H1 (cell line): ENCODE measurements around the gene PAX4. TPM values are rescaled to one million over a fixed set of nuclear protein-coding genes. Genes with fewer than 3 reads are reported as not detected.

ENCODE experiments used
- CTCF ChIA-PET: fragments of 300-600 bp; sonication (Branson Sonifier 250); formaldehyde crosslinking; loops from one replicate; lab custom pipeline; 2021; ENCODE audit not compliant: partially characterized antibody; lab: Charles Lee
- POLR2A ChIA-PET: fragments of 300-600 bp; sonication (Branson Sonifier 250); formaldehyde crosslinking; loops from one replicate; lab custom pipeline; 2021; ENCODE audit warnings: inconsistent platforms; ENCODE audit not compliant: partially characterized antibody; lab: Charles Lee
- DNase-seq, 2 experiments: peaks; one replicate each; pipeline versions ENCODE4 v3.0.0 to v3.0.0-alpha.2; 2010 to 2022; ENCODE audit warnings: low spot score in 2 of 2, low read depth in 1 of 2, mixed read lengths in 1 of 2
- FAIRE-seq: peaks from 2 replicates; lab custom pipeline; 2011; peaks lifted over from hg19 to GRCh38; lab: Jason Lieb, UNC
- H2AFZ ChIP-seq: 2 replicates; pipeline ENCODE4 v1.8.1; 2012; ENCODE audit warnings: low read length, inconsistent platforms
- H2AK5ac ChIP-seq: 2 replicates; pipeline ENCODE4 v1.6.1; 2013; ENCODE audit warnings: low read depth, low read length
- H2BK120ac ChIP-seq: replicated peaks from 2 replicates; pipeline ENCODE3; 2013; ENCODE audit warnings: low read depth, low read length, inconsistent platforms
- H2BK12ac ChIP-seq: 2 replicates; pipeline ENCODE4 v1.6.1; 2013; ENCODE audit warnings: low read depth, low read length
- H2BK15ac ChIP-seq: 2 replicates; pipeline ENCODE4 v1.6.1; 2013; ENCODE audit warnings: low read length
- H2BK20ac ChIP-seq: 2 replicates; pipeline ENCODE4 v1.6.1; 2013; ENCODE audit warnings: low read length
- H2BK5ac ChIP-seq: 2 replicates; pipeline ENCODE4 v1.6.1; 2013; ENCODE audit warnings: low read depth, low read length
- H3K14ac ChIP-seq: 2 replicates; pipeline ENCODE4 v1.6.1; 2013; ENCODE audit warnings: inconsistent platforms; ENCODE audit not compliant: insufficient read length
- H3K18ac ChIP-seq: 2 replicates; pipeline ENCODE4 v1.6.1; 2013; ENCODE audit warnings: low read length; ENCODE audit errors: extremely low read depth
- H3K23ac ChIP-seq: 2 replicates; pipeline ENCODE4 v1.6.1; 2013; ENCODE audit warnings: inconsistent platforms; ENCODE audit not compliant: insufficient read length
- H3K23me2 ChIP-seq: 2 replicates; pipeline ENCODE4 v1.6.1; 2013; ENCODE audit warnings: low read depth, low read length
- H3K27ac ChIP-seq: 2 replicates; pipeline ENCODE4 v1.6.1; 2011; ENCODE audit warnings: low read depth, low read length, inconsistent platforms
- H3K27me3 ChIP-seq, 4 experiments: replicated peaks in 1 of 4; 1 replicate in 1 of 4; 2 replicates in 3 of 4; pipeline versions ENCODE4 v1.6.1 to v1.8.1; 2011 to 2013; ENCODE audit warnings: low read length in 3 of 4, mild to moderate bottlenecking in 3 of 4, inconsistent platforms in 2 of 4, mixed read lengths in 2 of 4, moderate library complexity in 1 of 4; ENCODE audit not compliant: control insufficient read depth in 3 of 4, insufficient read depth in 3 of 4; ENCODE audit errors: extremely low read depth in 1 of 4
- H3K36me3 ChIP-seq, 4 experiments: 2 replicates each; pipeline versions ENCODE4 v1.6.1 to v1.8.1; 2011 to 2013; ENCODE audit warnings: mild to moderate bottlenecking in 4 of 4, low read length in 3 of 4, moderate library complexity in 2 of 4, control low read depth in 1 of 4, inconsistent platforms in 1 of 4; ENCODE audit not compliant: insufficient read depth in 4 of 4, control insufficient read depth in 2 of 4
- H3K4ac ChIP-seq: replicated peaks from 2 replicates; pipeline ENCODE3; 2013; ENCODE audit warnings: low read length, low read depth, mixed read lengths, inconsistent platforms; ENCODE audit not compliant: insufficient read length
- H3K4me1 ChIP-seq, 4 experiments: replicated peaks in 1 of 4; 1 replicate in 1 of 4; 2 replicates in 3 of 4; pipeline versions ENCODE4 v1.6.1 to v1.8.1; 2011 to 2013; ENCODE audit warnings: low read length in 3 of 4, inconsistent platforms in 2 of 4, mixed read lengths in 1 of 4; ENCODE audit not compliant: insufficient read depth in 4 of 4, control insufficient read depth in 3 of 4
- H3K4me2 ChIP-seq, 2 experiments: 2 replicates each; pipeline versions ENCODE4 v1.6.1 to v1.8.1; 2011 to 2013; ENCODE audit warnings: low read depth in 2 of 2, low read length in 2 of 2, control low read depth in 1 of 2, inconsistent platforms in 1 of 2, mild to moderate bottlenecking in 1 of 2; ENCODE audit not compliant: insufficient read depth in 1 of 2
- H3K4me3 ChIP-seq, 4 experiments: fragments of 200-600, 300-600 bp in 1 of 4; sonication (generic), shearing (Covaris generic), sonication (Bioruptor Twin) in 1 of 4; 2 replicates each; pipeline versions ENCODE4 v1.5.1 to v1.8.1; 2011 to 2016; ENCODE audit warnings: low read length in 4 of 4, low read depth in 3 of 4, control low read depth in 2 of 4, inconsistent platforms in 2 of 4, mild to moderate bottlenecking in 2 of 4, mixed read lengths in 1 of 4, moderate library complexity in 1 of 4; ENCODE audit not compliant: insufficient read depth in 2 of 4; ENCODE audit errors: extremely low read depth in 1 of 4
- H3K56ac ChIP-seq: replicated peaks from 2 replicates; pipeline ENCODE3; 2013; ENCODE audit warnings: low read depth, mild to moderate bottlenecking, mixed read lengths, low read length, inconsistent platforms; ENCODE audit not compliant: insufficient read length
- H3K79me1 ChIP-seq: 2 replicates; pipeline ENCODE4 v1.6.1; 2013; ENCODE audit warnings: low read depth, low read length, control low read depth
- H3K79me2 ChIP-seq, 2 experiments: 2 replicates each; pipeline versions ENCODE4 v1.6.1 to v1.8.1; 2012 to 2013; ENCODE audit warnings: low read length in 2 of 2, mild to moderate bottlenecking in 2 of 2, inconsistent platforms in 1 of 2; ENCODE audit not compliant: insufficient read depth in 2 of 2, control insufficient read depth in 1 of 2
- H3K9ac ChIP-seq, 4 experiments: replicated peaks in 1 of 4; 1 replicate in 1 of 4; 2 replicates in 3 of 4; pipeline versions ENCODE4 v1.6.1 to v1.8.1; 2011 to 2013; ENCODE audit warnings: low read depth in 3 of 4, low read length in 3 of 4, control low read depth in 2 of 4, mild to moderate bottlenecking in 2 of 4, moderate library complexity in 2 of 4, inconsistent platforms in 1 of 4; ENCODE audit errors: extremely low read depth in 1 of 4
- H3K9me3 ChIP-seq, 2 experiments: 2 replicates each; pipeline versions ENCODE4 v1.6.1 to v1.8.1; 2012 to 2013; ENCODE audit warnings: mild to moderate bottlenecking in 2 of 2, moderate library complexity in 2 of 2, control low read depth in 1 of 2, inconsistent platforms in 1 of 2, low read depth in 1 of 2, low read length in 1 of 2, mixed read lengths in 1 of 2; ENCODE audit not compliant: insufficient read depth in 2 of 2
- H4K20me1 ChIP-seq, 2 experiments: replicated peaks in 1 of 2; 2 replicates each; pipeline versions ENCODE3 to v1.8.1; 2011 to 2013; ENCODE audit warnings: inconsistent platforms in 2 of 2, low read length in 2 of 2, mild to moderate bottlenecking in 1 of 2; ENCODE audit not compliant: insufficient read depth in 2 of 2, control insufficient read depth in 1 of 2
- H4K5ac ChIP-seq: 2 replicates; pipeline ENCODE4 v1.6.1; 2013; ENCODE audit warnings: low read length, low read depth, mixed read lengths, inconsistent platforms; ENCODE audit not compliant: insufficient read length
- H4K8ac ChIP-seq: 2 replicates; pipeline ENCODE4 v1.8.0; 2013; ENCODE audit warnings: mild to moderate bottlenecking, moderate library complexity, low read length, inconsistent platforms; ENCODE audit not compliant: insufficient read depth; ENCODE audit errors: extremely low read depth
- H4K91ac ChIP-seq: replicated peaks from 2 replicates; pipeline ENCODE3; 2013; ENCODE audit warnings: low read length, mixed read lengths, inconsistent platforms; ENCODE audit not compliant: insufficient read length
- ASH2L ChIP-seq: fragments of 200-600, 300-600 bp; sonication (generic); IDR thresholded peaks from one replicate; pipeline ENCODE4 v1.7.1; 2017; ENCODE audit warnings: low read length
- CBX5 ChIP-seq: fragments of 300-800, 300-1000 bp; sonication (generic); IDR thresholded peaks from 2 replicates; pipeline ENCODE4 v1.7.1; 2016; ENCODE audit warnings: antibody characterized with exemption, low read length, low read depth
- EP300 ChIP-seq, 2 experiments: IDR thresholded peaks; 1 replicate in 1 of 2; 2 replicates in 1 of 2; pipeline ENCODE4 v1.6.1; 2011 to 2012; ENCODE audit warnings: low read depth in 2 of 2, low read length in 2 of 2, mild to moderate bottlenecking in 2 of 2, borderline replicate concordance in 1 of 2, inconsistent platforms in 1 of 2, moderate library complexity in 1 of 2
- FOSL1 ChIP-seq: IDR thresholded peaks from 2 replicates; pipeline ENCODE4 v1.6.1; 2011; ENCODE audit warnings: mild to moderate bottlenecking, low read depth, low read length, moderate library complexity; ENCODE audit not compliant: insufficient read depth
- JUND ChIP-seq: IDR thresholded peaks from 2 replicates; pipeline ENCODE4 v1.6.1; 2011; ENCODE audit warnings: mild to moderate bottlenecking, improper control_type of control experiment, low read length
- PHF8 ChIP-seq: fragments of 200-600 bp; sonication (generic); conservative IDR thresholded peaks from 2 replicates; pipeline ENCODE4 v1.7.1; 2012; ENCODE audit warnings: low read depth, mild to moderate bottlenecking, inconsistent platforms, low read length, moderate library complexity
- RXRA ChIP-seq: IDR thresholded peaks from 2 replicates; pipeline ENCODE4 v1.6.1; 2011; ENCODE audit warnings: low read depth, mild to moderate bottlenecking, low read length, moderate library complexity; ENCODE audit not compliant: insufficient read depth
- SIRT6 ChIP-seq: IDR thresholded peaks from one replicate; pipeline ENCODE4 v1.7.1; 2012; ENCODE audit warnings: low read length, inconsistent platforms
- SUZ12 ChIP-seq: fragments of 200-600 bp; sonication (generic); IDR thresholded peaks from 2 replicates; pipeline ENCODE4 v1.6.1; 2012; ENCODE audit warnings: mild to moderate bottlenecking, inconsistent platforms, low read length, moderate library complexity, mixed read lengths
- TAF7 ChIP-seq: optimal IDR thresholded peaks from 2 replicates; pipeline ENCODE3; 2011; ENCODE audit warnings: low read depth, mild to moderate bottlenecking, inconsistent platforms, low read length, moderate library complexity, borderline replicate concordance
- WGBS, 2 experiments: shearing (Covaris generic) in 1 of 2; methylation state at CpG; one replicate each; pipeline versions ENCODE4 v1.1.6 to v1.1.7; 2013 to 2015; ENCODE audit warnings: low lambda C conversion rate in 2 of 2, mixed read lengths in 2 of 2, inconsistent platforms in 1 of 2, low coverage in 1 of 2, missing lambda C conversion rate in 1 of 2; ENCODE audit not compliant: insufficient replicate concordance in 2 of 2, insufficient coverage in 1 of 2, insufficient read length in 1 of 2; ENCODE audit errors: extremely low coverage in 1 of 2, missing lambda C conversion rate in 1 of 2; 5-methylcytosine and 5-hydroxymethylcytosine counted together
- polyA plus RNA-seq, 7 experiments: library from polyadenylated mRNA; depleted of rRNA in 3 of 7; stranded (reverse) in 5 of 7; unstranded in 2 of 7; fragments of >200 nt in 5 of 7; fragments of 200-250 nt in 2 of 7; gene quantifications; 1 replicate in 5 of 7; 2 replicates in 1 of 7; 4 replicates in 1 of 7; pipeline versions ENCODE4 v1.2.1 to v1.2.3, GENCODE V29; 2011 to 2013; ENCODE audit warnings: missing spikeins in 2 of 7, mixed read lengths in 2 of 7
- total RNA-seq: library from RNA; stranded (reverse); fragmentation: NEBNext Ultra II Directional; extraction: Animal tissue kit (Norgen Biotek cat#: 25700); gene quantifications from 2 replicates; pipeline ENCODE4 v1.2.1, GENCODE V29; 2021

PAX4 gene
- total and polyA plus RNA-seq, 2 of the 8 experiments (the other 6 are each of a cell fraction or from before 2014, with no cell fraction given): 0.20 TPM; not detected in 1

DNA sequence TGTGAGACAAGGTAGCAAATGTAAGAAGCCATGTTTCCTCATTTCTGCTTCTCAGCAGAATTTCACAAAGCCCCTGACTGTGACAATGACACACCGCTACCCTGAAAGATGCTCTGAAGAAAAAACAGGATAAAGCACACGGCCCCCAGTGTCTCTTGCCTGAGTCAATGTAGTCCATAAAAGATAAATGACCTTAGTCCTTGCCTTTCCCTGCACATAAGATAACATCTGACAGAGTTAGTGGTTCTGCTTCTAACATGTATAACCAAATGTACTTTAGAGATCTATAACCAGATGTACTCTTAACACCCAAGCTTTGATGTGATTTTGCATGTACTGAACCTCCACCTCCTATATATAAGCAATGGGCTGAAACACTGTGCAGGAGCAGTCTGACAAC is 31.0 kb upstream of the PAX4 start:
- no peak overlapping the region for H2BK20ac ChIP-seq
- H3K56ac ChIP-seq: no peak overlapping the region
- no peak overlapping the region for H3K23ac ChIP-seq
- TF ChIP-seq RXRA (no peak), TAF7 (no peak), ASH2L (no peak), SUZ12 (no peak), FOSL1 (no peak), PHF8 (no peak), CBX5 (no peak), JUND (no peak), SIRT6 (no peak), EP300 (IDR thresholded peaks at IDR 0.05; ENCODE audit: borderline replicate concordance in 1 of 2, low read depth in 2 of 2, low read length in 2 of 2) (no peak)

More for the DNA sequence above, 31.0 kb upstream of the PAX4 start:
- no peak overlapping the region for H4K91ac ChIP-seq
- no peak overlapping the region for H3K27ac ChIP-seq
- H3K9ac ChIP-seq: no peak overlapping the region
- H3K27me3 ChIP-seq: no peaks in the 10 kb centered on the region
- H3K4ac ChIP-seq: no peak overlapping the region
- ChIA-PET POLR2A (interaction anchor here (1.5 kb wide), 1 partner anchor 20 kb away, joined by 4 read pairs; no protein-coding TSS in a partner anchor), CTCF (interaction anchor here (0.6 to 4.8 kb wide), 3 partner anchors 20 to 678 kb away, joined by 3 to 19 read pairs (median 4); partner anchors contain the start of gene ARF5)
- no peaks in the 10 kb centered on the region; a peak in 1 of 8 replicates for H3K36me3 ChIP-seq
- no peak overlapping the region for H4K8ac ChIP-seq
- peaks cover 5 to 6% of the 10 kb centered on the region in 2 experiments for H4K20me1 ChIP-seq
- no peak for DNase-seq
- peaks cover 3% of the 10 kb centered on the region; the same call in 1 of the 2 replicates for H3K79me1 ChIP-seq
- H2AK5ac ChIP-seq: no peak overlapping the region
- no peak overlapping the region for H3K4me2 ChIP-seq
- H2BK120ac ChIP-seq: no peak overlapping the region
- H3K4me1 ChIP-seq: peaks cover 0 to 5% (median 1%) of the 10 kb centered on the region in 4 experiments; a peak in 3 of 7 replicates
- H2BK12ac ChIP-seq: no peak overlapping the region
- H3K9me3 ChIP-seq: no peaks in the 10 kb centered on the region
- no peak overlapping the region for H3K4me3 ChIP-seq
- 94% methylated on average over 2 of the region's 2 CpGs; no CpG with 5 or more reads in 1 of the 2 experiments for WGBS, 2 experiments
- no peak overlapping the region for H3K14ac ChIP-seq
- no peak overlapping the region for H2AFZ ChIP-seq
- H3K79me2 ChIP-seq: peaks cover 8 to 20% of the 10 kb centered on the region in 2 experiments; a peak in 3 of 4 replicates
- no peak overlapping the region for H4K5ac ChIP-seq
- no peak overlapping the region for H3K18ac ChIP-seq
- no peak for FAIRE-seq
- H3K23me2 ChIP-seq: peaks cover 11% of the 10 kb centered on the region; the same call in 1 of the 2 replicates
- no peak overlapping the region for H2BK5ac ChIP-seq
- H2BK15ac ChIP-seq: no peak overlapping the region
